Putamen (tissue), 1 donor: ENCODE data around the gene RPGRIP1.
"Not testable (repeated sequence)": the region's sequence is repeated elsewhere in the genome, so short reads cannot be mapped to it uniquely, and the experiment has no call there.

Experiments
- DNase-seq: peaks from one replicate; pipeline ENCODE4 v3.0.0-alpha.2; 2016; ENCODE audit warnings: low spot score

Gene RPGRIP1

GRCh38 chr14:21258889-21259787, 20.7 kb upstream of the RPGRIP1 start:
- no peak for DNase-seq

GRCh38 chr14:21261824-21262223, 18.1 kb upstream of the RPGRIP1 start:
- no peak for DNase-seq

GRCh38 chr14:21262410-21262809, 17.5 kb upstream of the RPGRIP1 start:
- no peak for DNase-seq

GRCh38 chr14:21263284-21264024, 16.4 kb upstream of the RPGRIP1 start:
- DNase-seq = no peak

- DNase-seq = no peak
Measured at GRCh38 chr14:21264025-21264801, 15.7 kb upstream of the RPGRIP1 start.

- no peak for DNase-seq
Measured at GRCh38 chr14:21267431-21267845, 12.4 kb upstream of the RPGRIP1 start.

- DNase-seq = no peak
Measured at GRCh38 chr14:21267886-21268616, 11.8 kb upstream of the RPGRIP1 start.

- peak; percentile 32 for DNase-seq
Measured at GRCh38 chr14:21268617-21269251, 11.1 kb upstream of the RPGRIP1 start.

- peak; percentile 100 for DNase-seq
Measured at GRCh38 chr14:21269252-21270046, 10.4 kb upstream of the RPGRIP1 start, which contains the start of gene HNRNPC. TSS of gene HNRNPC (minus strand) at chr14:21269442. CDS start at chr14:21234193, 35,249 bp downstream.

- DNase-seq = not testable (repeated sequence)
Measured at GRCh38 chr14:21272661-21273060, 7.2 kb upstream of the RPGRIP1 start.

GRCh38 chr14:21275261-21275858, 4.5 kb upstream of the RPGRIP1 start:
- no peak for DNase-seq

- no peak for DNase-seq
Measured at GRCh38 chr14:21278632-21279031, 1.3 kb upstream of the RPGRIP1 start.

GRCh38 chr14:21281917-21282316, 2.0 kb downstream of the RPGRIP1 start:
- not testable (repeated sequence) for DNase-seq

- DNase-seq = not testable (repeated sequence)
Measured at GRCh38 chr14:21286516-21286915, 6.6 kb downstream of the RPGRIP1 start.

- no peak for DNase-seq
Measured at GRCh38 chr14:21287168-21287567, 7.3 kb downstream of the RPGRIP1 start.

GRCh38 chr14:21294026-21294425, 14.1 kb downstream of the RPGRIP1 start:
- not testable (repeated sequence) for DNase-seq

- no peak for DNase-seq
Measured at GRCh38 chr14:21298358-21298757, 18.5 kb downstream of the RPGRIP1 start.

GRCh38 chr14:21299562-21300130, 19.8 kb downstream of the RPGRIP1 start:
- DNase-seq = no peak

- no peak for DNase-seq
Measured at GRCh38 chr14:21300892-21301291, 21.0 kb downstream of the RPGRIP1 start.
